Body of pancreas (tissue), 4 donors: ENCODE measurements around the gene DESI1.

ENCODE experiments used
- POLR2A ChIP-seq, 3 donors: fragments of 450-650 bp; IDR thresholded peaks; one replicate each; pipeline ENCODE4 v1.6.1; 2016; ENCODE audit warnings: antibody characterized with exemption in 3 of 3, mild to moderate bottlenecking in 2 of 3
- TF ChIP-seq, protein P1 (sequence below), 7 experiments: fragments of 450-650 bp in 4 of 7; fragments of 200-600 bp in 3 of 7; sonication (generic) in 3 of 7; IDR thresholded peaks; one replicate each; pipeline ENCODE4 v1.5.1; 2016 to 2019; ENCODE audit warnings: antibody characterized with exemption in 7 of 7

DNA sequence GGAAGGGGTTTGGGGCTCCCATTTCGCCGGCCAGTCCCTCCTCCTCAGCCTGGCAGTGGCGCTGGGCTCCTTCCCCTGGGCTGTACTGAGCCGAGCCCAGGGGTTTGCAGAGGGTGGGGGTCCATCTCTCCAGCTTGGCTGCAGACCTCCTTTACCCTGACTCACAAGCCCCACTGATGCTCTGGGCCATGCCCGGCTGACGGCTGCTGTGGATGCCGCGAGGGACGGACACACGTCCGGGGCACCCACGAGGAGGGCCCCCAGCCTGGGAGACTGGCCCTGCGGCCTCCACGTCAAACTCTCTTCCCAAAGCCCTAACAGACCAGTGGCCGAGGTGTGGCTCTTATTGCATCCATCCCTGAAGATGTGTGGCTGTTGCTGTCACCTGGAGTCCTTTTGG lies 45.3 kb downstream of the DESI1 start:
- TF ChIP-seq, protein P1, sequence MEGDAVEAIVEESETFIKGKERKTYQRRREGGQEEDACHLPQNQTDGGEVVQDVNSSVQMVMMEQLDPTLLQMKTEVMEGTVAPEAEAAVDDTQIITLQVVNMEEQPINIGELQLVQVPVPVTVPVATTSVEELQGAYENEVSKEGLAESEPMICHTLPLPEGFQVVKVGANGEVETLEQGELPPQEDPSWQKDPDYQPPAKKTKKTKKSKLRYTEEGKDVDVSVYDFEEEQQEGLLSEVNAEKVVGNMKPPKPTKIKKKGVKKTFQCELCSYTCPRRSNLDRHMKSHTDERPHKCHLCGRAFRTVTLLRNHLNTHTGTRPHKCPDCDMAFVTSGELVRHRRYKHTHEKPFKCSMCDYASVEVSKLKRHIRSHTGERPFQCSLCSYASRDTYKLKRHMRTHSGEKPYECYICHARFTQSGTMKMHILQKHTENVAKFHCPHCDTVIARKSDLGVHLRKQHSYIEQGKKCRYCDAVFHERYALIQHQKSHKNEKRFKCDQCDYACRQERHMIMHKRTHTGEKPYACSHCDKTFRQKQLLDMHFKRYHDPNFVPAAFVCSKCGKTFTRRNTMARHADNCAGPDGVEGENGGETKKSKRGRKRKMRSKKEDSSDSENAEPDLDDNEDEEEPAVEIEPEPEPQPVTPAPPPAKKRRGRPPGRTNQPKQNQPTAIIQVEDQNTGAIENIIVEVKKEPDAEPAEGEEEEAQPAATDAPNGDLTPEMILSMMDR (IDR thresholded peaks at IDR 0.05), result no peak
- TF ChIP-seq POLR2A (IDR thresholded peaks at IDR 0.05), result no peak
